HepG2 (cell line): ENCODE measurements around the gene FAT2. TPM values are rescaled to one million over a fixed set of nuclear protein-coding genes. Genes with fewer than 3 reads are reported as not detected.

Source experiments
- ATAC-seq: fragments of 200-7000 bp; cut with Tn5 transposase; 3 replicates; pipeline ENCODE4 v1.9.1; 2020; ENCODE audit warnings: mild to moderate bottlenecking, moderate library complexity
- BruUV-seq: library from RNA; stranded (reverse); fragments of 400-500 nt; replicated peaks from 2 replicates; lab custom pipeline; 2021; lab: Mats Ljungman, UMichigan
- CTCF ChIA-PET: fragments of 300-600 bp; formaldehyde crosslinking; extraction: SDS; loops from one replicate; lab custom pipeline; 2021; ENCODE audit warnings: low total read pairs, inconsistent platforms, low intra/inter-chr PET ratio; lab: Yijun Ruan, JAX
- POLR2A ChIA-PET: fragments of 350-600 bp; sonication (Branson Sonifier 250); formaldehyde crosslinking; loops from one replicate; lab custom pipeline; 2020; ENCODE audit warnings: antibody characterized with exemption, inconsistent platforms; lab: Yijun Ruan, JAX
- DNase-seq: peaks from one replicate; pipeline ENCODE4 v3.0.0-alpha.2; 2015; ENCODE audit warnings: low spot score
- FAIRE-seq: peaks from 3 replicates; lab custom pipeline; 2011; peaks lifted over from hg19 to GRCh38; lab: Jason Lieb, UNC
- H2AFZ ChIP-seq: one replicate; pipeline ENCODE4 v1.6.1; 2011; ENCODE audit warnings: low read length, inconsistent platforms
- H3K27ac ChIP-seq: fragments of 300-600 bp; 3 replicates; pipeline ENCODE4 v1.8.0; 2011; ENCODE audit warnings: mixed run types, mild to moderate bottlenecking, mixed read lengths, low read length, inconsistent platforms; ENCODE audit not compliant: insufficient read depth; ENCODE audit errors: extremely low read length
- H3K27me3 ChIP-seq, 2 experiments: fragments of 200-600 bp in 1 of 2; 2 replicates in 1 of 2; 3 replicates in 1 of 2; pipeline versions ENCODE4 v1.6.0 to v1.8.0; 2011; ENCODE audit warnings: low read length in 2 of 2, mild to moderate bottlenecking in 2 of 2, moderate library complexity in 2 of 2, inconsistent platforms in 1 of 2; ENCODE audit not compliant: insufficient read depth in 2 of 2, control insufficient read depth in 1 of 2
- H3K36me3 ChIP-seq, 2 experiments: fragments of 200-600 bp in 1 of 2; replicated peaks in 1 of 2; 2 replicates in 1 of 2; 3 replicates in 1 of 2; pipeline versions ENCODE4 v1.5.1 to v1.8.0; 2011; ENCODE audit warnings: low read length in 2 of 2, inconsistent platforms in 1 of 2; ENCODE audit not compliant: insufficient read depth in 2 of 2, control insufficient read depth in 1 of 2
- H3K4me1 ChIP-seq: 2 replicates; pipeline ENCODE4 v1.5.1; 2012; ENCODE audit warnings: low read length, inconsistent platforms; ENCODE audit not compliant: insufficient read depth
- H3K4me2 ChIP-seq: 2 replicates; pipeline ENCODE4 v1.6.0; 2011; ENCODE audit warnings: low read depth, low read length, inconsistent platforms
- H3K4me3 ChIP-seq, 3 experiments: fragments of 200-600 bp in 1 of 3; sonication (generic), shearing (Covaris generic) in 1 of 3; replicated peaks in 1 of 3; 2 replicates each; pipeline ENCODE4 v1.5.1; 2011 to 2016; ENCODE audit warnings: low read length in 3 of 3, inconsistent platforms in 2 of 3, low read depth in 2 of 3, mild to moderate bottlenecking in 2 of 3, control low read depth in 1 of 3, mixed read lengths in 1 of 3; ENCODE audit not compliant: insufficient read depth in 1 of 3
- H3K79me2 ChIP-seq: one replicate; pipeline ENCODE4 v1.6.1; 2011; ENCODE audit warnings: low read length, inconsistent platforms; ENCODE audit not compliant: insufficient read depth
- H3K9ac ChIP-seq: 2 replicates; pipeline ENCODE4 v1.6.0; 2011; ENCODE audit warnings: mild to moderate bottlenecking, low read depth, low read length, inconsistent platforms; ENCODE audit not compliant: insufficient read depth
- H3K9me3 ChIP-seq: 2 replicates; pipeline ENCODE4 v1.5.1; 2012; ENCODE audit warnings: mild to moderate bottlenecking, low read length
- H4K20me1 ChIP-seq: 2 replicates; pipeline ENCODE4 v1.6.0; 2011; ENCODE audit warnings: inconsistent platforms, mild to moderate bottlenecking, low read length, moderate library complexity; ENCODE audit not compliant: insufficient read depth
- CERS6 ChIP-seq: sonication (generic); formaldehyde crosslinking; IDR thresholded peaks from 2 replicates; pipeline ENCODE4 v1.5.0; 2020; ENCODE audit warnings: missing genetic modification reagents
- IRF1 ChIP-seq: sonication (generic); formaldehyde crosslinking; IDR thresholded peaks from 2 replicates; pipeline ENCODE4 v1.4.0; 2020; ENCODE audit warnings: low read depth, mild to moderate bottlenecking, missing genetic modification reagents
- KLF11 ChIP-seq: IDR thresholded peaks from 2 replicates; pipeline ENCODE4 v1.6.1; 2016; ENCODE audit warnings: missing compliant biosample characterization
- RFXAP ChIP-seq: sonication (generic); formaldehyde crosslinking; IDR thresholded peaks from 2 replicates; pipeline ENCODE4 v1.4.0; 2020; ENCODE audit warnings: missing genetic modification reagents, borderline replicate concordance
- SAP130 ChIP-seq: IDR thresholded peaks from 2 replicates; pipeline ENCODE4 v1.6.1; 2016; ENCODE audit warnings: low read depth
- SP5 ChIP-seq: IDR thresholded peaks from 2 replicates; pipeline ENCODE4 v1.6.1; 2016; ENCODE audit warnings: low read depth, borderline replicate concordance
- SRSF1 ChIP-seq: fragments of 200-400 bp; formaldehyde crosslinking; optimal IDR thresholded peaks from 2 replicates; pipeline ENCODE3; 2017; ENCODE audit warnings: mild to moderate bottlenecking, low read depth, low read length, moderate library complexity
- YY1 ChIP-seq: IDR thresholded peaks from 2 replicates; pipeline ENCODE4 v1.6.1; 2011; ENCODE audit warnings: low read length, low read depth, moderate library complexity, mild to moderate bottlenecking; ENCODE audit not compliant: insufficient read depth, insufficient replicate concordance
- ZBTB2 ChIP-seq: sonication (generic); formaldehyde crosslinking; IDR thresholded peaks from 2 replicates; pipeline ENCODE4 v1.8.0; 2022; ENCODE audit warnings: low read depth, missing genetic modification reagents
- ZNF501 ChIP-seq: sonication (generic); formaldehyde crosslinking; IDR thresholded peaks from 2 replicates; pipeline ENCODE4 v1.5.1; 2020; ENCODE audit warnings: mild to moderate bottlenecking, moderate library complexity, missing genetic modification reagents
- ZNF546 ChIP-seq: sonication (generic); formaldehyde crosslinking; conservative IDR thresholded peaks from 2 replicates; pipeline ENCODE4 v1.8.1; 2023; ENCODE audit warnings: mild to moderate bottlenecking, missing genetic modification reagents
- ZNF556 ChIP-seq: sonication (generic); formaldehyde crosslinking; IDR thresholded peaks from 2 replicates; pipeline ENCODE4 v1.4.0; 2020; ENCODE audit warnings: mild to moderate bottlenecking, missing genetic modification reagents, borderline replicate concordance
- ZNF772 ChIP-seq: sonication (generic); formaldehyde crosslinking; IDR thresholded peaks from 2 replicates; pipeline ENCODE4 v1.5.0; 2020; ENCODE audit warnings: mild to moderate bottlenecking, missing genetic modification reagents
- ZNF788 ChIP-seq: sonication (generic); formaldehyde crosslinking; IDR thresholded peaks from 2 replicates; pipeline ENCODE4 v1.5.0; 2020; ENCODE audit warnings: mild to moderate bottlenecking, missing genetic modification reagents, borderline replicate concordance
- WGBS: methylation state at CpG from one replicate; pipeline ENCODE4 v1.1.6; 2017; ENCODE audit warnings: low lambda C conversion rate; 5-methylcytosine and 5-hydroxymethylcytosine counted together
- in situ Hi-C: cut with HindIII; loops from 2 replicates; pipeline ENCODE4 v1.10.0; 2017; ENCODE audit warnings: low pct_unique_long_range_greater_than_20kb; ENCODE audit not compliant: extremely low pct_ligation_motif_present
- intact Hi-C: fragments of 100-400 bp; cut with micrococcal nuclease; formaldehyde crosslinking; loops from one replicate; pipeline ENCODE4 v1.10.0; 2022; ENCODE audit not compliant: unreplicated experiment
- polyA plus RNA-seq, 8 experiments: library from polyadenylated mRNA; depleted of rRNA in 3 of 8; stranded (reverse) in 7 of 8; unstranded in 1 of 8; fragments of >200 nt; fragmentation: Illumina TruSeq in 4 of 8; extraction: Trizol in 4 of 8; gene quantifications; 2 replicates each; pipeline versions ENCODE4 v1.2.1 to v1.2.3, GENCODE V29; 2011 to 2016; ENCODE audit warnings: low read depth in 4 of 8, missing spikeins in 1 of 8, mixed read lengths in 1 of 8; ENCODE audit not compliant: insufficient read depth in 1 of 8
- total RNA-seq, 5 experiments: library from RNA; depleted of rRNA; stranded (reverse); fragments of >200 nt; fragmentation: Illumina TruSeq; extraction: Trizol; gene quantifications; 2 replicates each; pipeline ENCODE4 v1.2.3, GENCODE V29; 2016; ENCODE audit warnings: low read depth in 1 of 5
- TF ChIP-seq, protein P1 (sequence below): sonication (generic); formaldehyde crosslinking; IDR thresholded peaks from 2 replicates; pipeline ENCODE4 v1.4.0; 2020; ENCODE audit warnings: missing genetic modification reagents
- TF ChIP-seq, protein P2 (sequence below): IDR thresholded peaks from 2 replicates; pipeline ENCODE4 v1.6.1; 2012; ENCODE audit warnings: low read depth, low read length, improper control_type of control experiment
- TF ChIP-seq, protein P3 (sequence below): sonication (generic); formaldehyde crosslinking; conservative IDR thresholded peaks from 2 replicates; pipeline ENCODE4 v1.8.1; 2023; ENCODE audit warnings: missing genetic modification reagents

FAT2 gene
- total and polyA plus RNA-seq, 2 of the 13 experiments (the other 11 are each of a cell fraction or from before 2014, with no cell fraction given): not detected

- no peaks in the 10 kb centered on the region for H3K9me3 ChIP-seq
- ChIA-PET CTCF (no interaction called here), POLR2A (no interaction called here)
- no peak overlapping the region for H3K4me2 ChIP-seq
- H3K4me3 ChIP-seq: no peak overlapping the region
- ATAC-seq (no peak), DNase-seq (no peak), FAIRE-seq (no peak)
- no peak overlapping the region for H3K27ac ChIP-seq
- BruUV-seq: no TSS peak
- intact Hi-C loops (no loop called here), in situ Hi-C loops (no loop called here)
- peaks cover 0 to 4% of the 10 kb centered on the region in 2 experiments; a peak in 2 of 5 replicates for H3K27me3 ChIP-seq
- no peak overlapping the region for H3K9ac ChIP-seq
- no peak overlapping the region for H2AFZ ChIP-seq
- no peaks in the 10 kb centered on the region for H3K79me2 ChIP-seq
- H3K36me3 ChIP-seq: no peaks in the 10 kb centered on the region
- H4K20me1 ChIP-seq: no peaks in the 10 kb centered on the region; the same call in 1 of the 2 replicates
- no peaks in the 10 kb centered on the region for H3K4me1 ChIP-seq
- 57% methylated on average over 9 of the region's 14 CpGs for WGBS
- TF ChIP-seq ZNF556 (CRISPR knock-in tag): no peak
- no peak for TF ChIP-seq CERS6 (CRISPR knock-in tag)
- TF ChIP-seq, protein P1, sequence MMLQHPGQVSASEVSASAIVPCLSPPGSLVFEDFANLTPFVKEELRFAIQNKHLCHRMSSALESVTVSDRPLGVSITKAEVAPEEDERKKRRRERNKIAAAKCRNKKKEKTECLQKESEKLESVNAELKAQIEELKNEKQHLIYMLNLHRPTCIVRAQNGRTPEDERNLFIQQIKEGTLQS (CRISPR knock-in tag): no peak
- TF ChIP-seq, protein P2, sequence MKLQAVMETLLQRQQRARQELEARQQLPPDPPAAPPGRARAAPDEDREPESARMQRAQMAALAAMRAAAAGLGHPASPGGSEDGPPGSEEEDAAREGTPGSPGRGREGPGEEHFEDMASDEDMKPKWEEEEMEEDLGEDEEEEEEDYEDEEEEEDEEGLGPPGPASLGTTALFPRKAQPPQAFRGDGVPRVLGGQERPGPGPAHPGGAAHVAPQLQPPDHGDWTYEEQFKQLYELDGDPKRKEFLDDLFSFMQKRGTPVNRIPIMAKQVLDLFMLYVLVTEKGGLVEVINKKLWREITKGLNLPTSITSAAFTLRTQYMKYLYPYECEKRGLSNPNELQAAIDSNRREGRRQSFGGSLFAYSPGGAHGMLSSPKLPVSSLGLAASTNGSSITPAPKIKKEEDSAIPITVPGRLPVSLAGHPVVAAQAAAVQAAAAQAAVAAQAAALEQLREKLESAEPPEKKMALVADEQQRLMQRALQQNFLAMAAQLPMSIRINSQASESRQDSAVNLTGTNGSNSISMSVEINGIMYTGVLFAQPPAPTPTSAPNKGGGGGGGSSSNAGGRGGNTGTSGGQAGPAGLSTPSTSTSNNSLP: no peak
- no peak for TF ChIP-seq ZNF501 (CRISPR knock-in tag)
- no peak for TF ChIP-seq ZNF788 (CRISPR knock-in tag)
- no peak for TF ChIP-seq YY1
- TF ChIP-seq SRSF1: no peak
- TF ChIP-seq SP5 (CRISPR knock-in tag): no peak
- TF ChIP-seq, protein P3, sequence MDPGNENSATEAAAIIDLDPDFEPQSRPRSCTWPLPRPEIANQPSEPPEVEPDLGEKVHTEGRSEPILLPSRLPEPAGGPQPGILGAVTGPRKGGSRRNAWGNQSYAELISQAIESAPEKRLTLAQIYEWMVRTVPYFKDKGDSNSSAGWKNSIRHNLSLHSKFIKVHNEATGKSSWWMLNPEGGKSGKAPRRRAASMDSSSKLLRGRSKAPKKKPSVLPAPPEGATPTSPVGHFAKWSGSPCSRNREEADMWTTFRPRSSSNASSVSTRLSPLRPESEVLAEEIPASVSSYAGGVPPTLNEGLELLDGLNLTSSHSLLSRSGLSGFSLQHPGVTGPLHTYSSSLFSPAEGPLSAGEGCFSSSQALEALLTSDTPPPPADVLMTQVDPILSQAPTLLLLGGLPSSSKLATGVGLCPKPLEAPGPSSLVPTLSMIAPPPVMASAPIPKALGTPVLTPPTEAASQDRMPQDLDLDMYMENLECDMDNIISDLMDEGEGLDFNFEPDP (CRISPR knock-in tag): no peak
- TF ChIP-seq IRF1: no peak
- no peak for TF ChIP-seq ZNF772 (CRISPR knock-in tag)
- no peak for TF ChIP-seq ZBTB2
- no peak for TF ChIP-seq RFXAP (CRISPR knock-in tag)
- TF ChIP-seq SAP130 (CRISPR knock-in tag): no peak
- TF ChIP-seq KLF11 (CRISPR knock-in tag): no peak
- TF ChIP-seq ZNF546: no peak
Measured at GRCh38 chr5:151584057-151584937, 6.8 kb downstream of the FAT2 start.
